Large intestine (tissue), 3 donors: ENCODE data around the gene NSL1. TPM values are rescaled to one million over a fixed set of nuclear protein-coding genes. Genes with fewer than 3 reads are reported as not detected.
"Not testable (repeated sequence)": the region's sequence is repeated elsewhere in the genome, so short reads cannot be mapped to it uniquely, and the experiment has no call there.

Source experiments
- DNase-seq, 2 donors: peaks; one replicate each; pipeline versions ENCODE4 v3.0.0 to v3.0.0-alpha.2; 2013
- H3K27ac ChIP-seq: one replicate; pipeline ENCODE4 v1.5.1; 2013; ENCODE audit warnings: low read length
- H3K27me3 ChIP-seq: 2 replicates; pipeline ENCODE4 v1.6.1; 2013; ENCODE audit warnings: low read length; ENCODE audit not compliant: control insufficient read depth, insufficient read depth
- H3K36me3 ChIP-seq: 2 replicates; pipeline ENCODE4 v1.6.1; 2013; ENCODE audit warnings: low read length; ENCODE audit not compliant: control insufficient read depth, insufficient read depth
- H3K4me1 ChIP-seq: one replicate; pipeline ENCODE4 v1.6.1; 2013; ENCODE audit warnings: low read length; ENCODE audit not compliant: control insufficient read depth, insufficient read depth
- H3K4me3 ChIP-seq: one replicate; pipeline ENCODE4 v1.5.1; 2013; ENCODE audit warnings: low read length
- H3K9me3 ChIP-seq: one replicate; pipeline ENCODE4 v1.6.1; 2013; ENCODE audit warnings: mild to moderate bottlenecking, low read depth, low read length, moderate library complexity; ENCODE audit not compliant: control insufficient read depth
- WGBS: methylation state at CpG from one replicate; pipeline ENCODE4 v1.1.5; 2013; ENCODE audit warnings: low lambda C conversion rate; ENCODE audit not compliant: insufficient coverage; 5-methylcytosine and 5-hydroxymethylcytosine counted together
- polyA plus RNA-seq: library from polyadenylated mRNA; unstranded; fragments of 120-200 nt; gene quantifications from one replicate; pipeline ENCODE4 v1.2.1, GENCODE V29; 2013

Gene NSL1
- polyA plus RNA-seq, 1 donor = 34.6 TPM

DNA sequence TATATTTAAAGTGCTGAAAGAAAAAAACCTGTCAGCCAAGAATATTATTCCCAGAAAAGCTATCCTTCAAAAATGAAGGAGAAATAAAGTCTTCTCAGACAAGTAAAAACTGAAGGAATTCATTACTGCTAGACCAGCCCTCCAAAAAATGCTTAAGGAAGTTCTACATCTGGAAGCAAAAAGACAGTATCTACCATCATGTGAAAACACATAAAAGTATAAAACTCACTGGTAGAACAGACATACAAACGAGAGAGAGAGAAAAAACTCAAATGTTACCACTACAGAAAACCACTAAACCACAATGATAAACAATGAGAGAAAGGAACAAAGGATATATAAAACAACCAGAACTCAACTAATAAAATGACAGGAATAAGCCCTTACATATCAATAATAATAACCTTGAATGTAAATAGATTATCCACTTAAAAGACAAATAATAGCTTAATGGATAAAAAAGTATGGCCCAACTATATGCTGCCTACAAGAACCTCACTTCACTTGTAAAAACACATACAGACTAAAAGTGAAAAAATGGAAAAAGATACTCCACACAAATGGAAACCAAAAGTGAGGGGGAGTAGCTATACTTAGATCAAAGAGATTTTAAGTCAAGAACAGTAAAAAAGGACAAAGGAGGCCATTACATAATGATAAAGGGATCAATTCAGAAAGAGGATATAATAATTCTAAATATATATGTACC is 22.0 kb downstream of the NSL1 start:
- Histone ChIP-seq H3K4me3 (no peak overlapping the region), H3K36me3 (peaks cover 4% of the 10 kb centered on the region), H3K4me1 (no peaks in the 10 kb centered on the region), H3K27ac (no peak overlapping the region), H3K27me3 (no peaks in the 10 kb centered on the region), H3K9me3 (peaks cover 10% of the 10 kb centered on the region)
- DNase-seq = no peak
- no CpG with 5 or more reads among the region's 1 CpG for WGBS

DNA sequence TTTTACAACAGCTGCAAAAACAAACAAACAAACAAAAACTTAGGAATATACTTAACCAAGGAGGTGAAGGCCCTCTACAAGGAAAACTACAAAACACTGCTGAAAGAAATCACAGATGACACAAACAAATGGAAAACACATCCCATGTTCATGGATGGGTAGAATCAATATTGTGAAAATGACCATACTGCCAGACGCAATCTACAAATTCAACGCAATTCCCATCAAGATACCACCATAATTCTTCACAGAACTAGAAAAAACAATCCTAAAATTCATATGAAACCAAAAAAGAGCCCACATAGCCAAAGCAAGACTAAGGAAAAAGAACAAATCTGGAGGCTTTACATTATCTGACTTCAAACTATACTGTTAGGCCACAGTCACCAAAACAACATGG is 24.8 kb downstream of the NSL1 start:
- Histone ChIP-seq H3K36me3 (peaks cover 10% of the 10 kb centered on the region), H3K9me3 (peaks cover 13% of the 10 kb centered on the region)
- not testable (repeated sequence) for H3K4me3 ChIP-seq, H3K27ac ChIP-seq, H3K27me3 ChIP-seq, H3K4me1 ChIP-seq, DNase-seq
- no CpG with 5 or more reads among the region's 2 CpGs for WGBS

DNA sequence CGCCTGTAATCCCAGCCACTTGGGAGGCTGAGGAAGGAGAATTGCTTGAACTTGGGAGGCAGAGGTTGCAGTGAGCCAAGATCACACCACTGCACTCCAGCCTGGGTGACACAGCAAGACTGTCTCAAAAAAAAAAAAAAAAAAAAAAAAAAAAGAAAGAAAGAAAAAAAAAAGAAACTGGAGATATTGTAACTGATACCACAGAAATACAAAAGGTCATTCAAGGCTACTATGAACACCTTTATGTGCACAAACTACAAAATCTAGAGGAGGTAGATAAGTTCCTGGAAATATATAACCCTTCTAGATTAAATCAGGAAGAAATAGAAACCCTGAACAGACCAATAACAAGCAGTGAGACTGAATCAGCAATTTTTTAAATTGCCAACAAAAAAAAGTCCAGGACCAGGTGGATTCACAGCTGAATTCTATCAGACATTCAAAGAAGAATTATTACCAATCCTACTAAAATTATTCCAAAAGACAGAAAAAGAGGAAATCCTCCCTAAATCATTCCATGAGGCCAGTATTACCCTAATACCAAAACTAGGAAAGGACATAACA is 26.8 kb downstream of the NSL1 start:
- not testable (repeated sequence) for H3K4me3 ChIP-seq, DNase-seq, H3K4me1 ChIP-seq, H3K27ac ChIP-seq, H3K27me3 ChIP-seq
- H3K9me3 ChIP-seq = peaks cover 21% of the 10 kb centered on the region
- no CpG with 5 or more reads among the region's 1 CpG for WGBS
- peaks cover 21% of the 10 kb centered on the region for H3K36me3 ChIP-seq

DNA sequence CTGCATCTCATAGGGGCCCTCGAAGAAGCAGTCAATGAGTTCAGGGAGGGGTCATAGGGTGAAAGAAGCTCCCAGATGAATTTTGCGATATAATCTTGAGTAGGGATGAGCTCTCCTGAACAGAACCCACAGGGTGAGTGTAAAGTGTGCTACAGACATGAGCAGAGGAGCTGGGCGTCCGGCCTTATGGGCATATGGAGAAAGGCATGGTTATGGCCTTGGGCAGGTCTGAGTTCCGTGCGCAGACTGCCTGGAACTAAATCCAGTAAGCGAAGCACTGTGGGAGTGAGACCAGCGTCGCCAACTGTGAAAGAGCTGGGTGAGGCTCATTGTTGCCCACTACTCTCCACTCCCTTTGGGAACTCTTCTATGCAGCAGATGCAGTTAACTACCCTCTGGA is 28.7 kb downstream of the NSL1 start:
- Histone ChIP-seq H3K27ac (no peak overlapping the region), H3K4me1 (no peaks in the 10 kb centered on the region), H3K27me3 (no peaks in the 10 kb centered on the region), H3K36me3 (peaks cover 19% of the 10 kb centered on the region), H3K4me3 (no peak overlapping the region), H3K9me3 (peaks cover 11% of the 10 kb centered on the region)
- no peak for DNase-seq
- WGBS = 97% methylated on average over 5 of the region's 9 CpGs

DNA sequence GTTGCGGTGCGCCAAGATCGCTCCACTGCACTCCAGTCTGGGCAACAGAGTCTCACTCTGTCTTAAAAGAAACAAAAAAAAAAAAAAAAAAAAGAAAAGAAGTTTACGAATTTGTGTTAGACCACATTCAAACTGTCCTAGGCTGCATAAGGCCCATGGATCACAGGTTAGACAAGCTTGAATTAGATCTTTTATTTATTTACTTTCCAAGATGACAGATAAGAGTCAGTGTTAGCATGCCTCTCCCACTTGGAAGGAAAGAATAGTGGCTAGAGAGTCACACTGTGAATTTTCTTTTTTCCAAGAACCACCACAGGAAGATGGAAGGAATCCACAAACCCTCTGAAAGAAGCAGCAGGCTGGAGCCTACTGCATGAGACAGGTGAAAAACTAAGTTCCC is 29.3 kb downstream of the NSL1 start:
- DNase-seq = no peak
- H3K36me3 ChIP-seq = peaks cover 19% of the 10 kb centered on the region
- no CpG with 5 or more reads among the region's 4 CpGs for WGBS
- no peak overlapping the region for H3K27ac ChIP-seq
- no peak overlapping the region for H3K4me3 ChIP-seq
- no peaks in the 10 kb centered on the region for H3K4me1 ChIP-seq
- no peaks in the 10 kb centered on the region for H3K27me3 ChIP-seq
- H3K9me3 ChIP-seq = peaks cover 11% of the 10 kb centered on the region

- peaks cover 11% of the 10 kb centered on the region for H3K9me3 ChIP-seq
- no CpG with 5 or more reads among the region's 10 CpGs for WGBS
- no peaks in the 10 kb centered on the region for H3K4me1 ChIP-seq
- H3K27ac ChIP-seq = no peak overlapping the region
- DNase-seq = no peak
- no peak overlapping the region for H3K4me3 ChIP-seq
- no peaks in the 10 kb centered on the region for H3K27me3 ChIP-seq
- peaks cover 19% of the 10 kb centered on the region for H3K36me3 ChIP-seq
These were observed 31.3 kb downstream of the NSL1 start for GRCh38 chr1:212760126-212760823.

DNA sequence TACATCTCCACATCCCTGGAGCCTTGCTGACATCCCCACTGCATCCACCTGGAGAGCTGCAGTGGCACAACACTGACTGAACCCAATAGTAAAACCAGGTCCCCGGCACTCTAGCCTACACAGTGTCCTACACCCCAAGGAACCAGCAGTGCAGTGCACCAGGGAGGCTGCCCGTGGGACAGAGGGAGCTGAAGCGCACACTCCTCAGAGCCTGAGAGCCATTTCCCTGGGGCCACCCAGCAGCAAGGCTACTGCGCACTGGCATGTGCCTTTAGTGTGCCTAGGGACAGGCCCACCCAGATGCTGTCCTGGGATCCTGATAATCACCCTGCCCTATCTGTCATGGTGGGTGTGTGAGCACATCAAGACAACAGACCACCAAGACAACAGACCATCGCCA is 31.9 kb downstream of the NSL1 start:
- Histone ChIP-seq H3K4me3 (no peak overlapping the region), H3K27me3 (no peaks in the 10 kb centered on the region), H3K4me1 (no peaks in the 10 kb centered on the region), H3K9me3 (peaks cover 11% of the 10 kb centered on the region), H3K27ac (no peak overlapping the region), H3K36me3 (peaks cover 19% of the 10 kb centered on the region)
- no CpG with 5 or more reads among the region's 5 CpGs for WGBS
- DNase-seq = no peak

GRCh38 chr1:212754680-212755079 is 36.9 kb downstream of the NSL1 start:
- no CpG with 5 or more reads among the region's 1 CpG for WGBS
- no peaks in the 10 kb centered on the region for H3K36me3 ChIP-seq
- H3K4me3 ChIP-seq = no peak overlapping the region
- no peaks in the 10 kb centered on the region for H3K4me1 ChIP-seq
- H3K27me3 ChIP-seq = no peaks in the 10 kb centered on the region
- H3K9me3 ChIP-seq = no peaks in the 10 kb centered on the region
- no peak for DNase-seq
- H3K27ac ChIP-seq = no peak overlapping the region

GRCh38 chr1:212754193-212754592 is 37.4 kb downstream of the NSL1 start:
- H3K9me3 ChIP-seq = no peaks in the 10 kb centered on the region

GRCh38 chr1:212753749-212754148 is 37.8 kb downstream of the NSL1 start:
- no peak for DNase-seq
- Histone ChIP-seq H3K27me3 (no peaks in the 10 kb centered on the region), H3K4me1 (no peaks in the 10 kb centered on the region), H3K27ac (no peak overlapping the region), H3K36me3 (no peaks in the 10 kb centered on the region), H3K9me3 (no peaks in the 10 kb centered on the region), H3K4me3 (no peak overlapping the region)

More at GRCh38 chr1:212754193-212754592, 37.4 kb downstream of the NSL1 start:
- no peak for DNase-seq
- Histone ChIP-seq H3K27me3 (no peaks in the 10 kb centered on the region), H3K36me3 (no peaks in the 10 kb centered on the region), H3K4me1 (no peaks in the 10 kb centered on the region), H3K4me3 (no peak overlapping the region), H3K27ac (no peak overlapping the region)
- WGBS = no CpG with 5 or more reads among the region's 8 CpGs
